Measurements from ENCODE around the gene KCNK18. TPM values are rescaled to one million over a fixed set of nuclear protein-coding genes. Genes with fewer than 3 reads are reported as not detected.

KCNK18 gene
- total RNA-seq, 1 donor from 2014 or later, result not detected

DNA sequence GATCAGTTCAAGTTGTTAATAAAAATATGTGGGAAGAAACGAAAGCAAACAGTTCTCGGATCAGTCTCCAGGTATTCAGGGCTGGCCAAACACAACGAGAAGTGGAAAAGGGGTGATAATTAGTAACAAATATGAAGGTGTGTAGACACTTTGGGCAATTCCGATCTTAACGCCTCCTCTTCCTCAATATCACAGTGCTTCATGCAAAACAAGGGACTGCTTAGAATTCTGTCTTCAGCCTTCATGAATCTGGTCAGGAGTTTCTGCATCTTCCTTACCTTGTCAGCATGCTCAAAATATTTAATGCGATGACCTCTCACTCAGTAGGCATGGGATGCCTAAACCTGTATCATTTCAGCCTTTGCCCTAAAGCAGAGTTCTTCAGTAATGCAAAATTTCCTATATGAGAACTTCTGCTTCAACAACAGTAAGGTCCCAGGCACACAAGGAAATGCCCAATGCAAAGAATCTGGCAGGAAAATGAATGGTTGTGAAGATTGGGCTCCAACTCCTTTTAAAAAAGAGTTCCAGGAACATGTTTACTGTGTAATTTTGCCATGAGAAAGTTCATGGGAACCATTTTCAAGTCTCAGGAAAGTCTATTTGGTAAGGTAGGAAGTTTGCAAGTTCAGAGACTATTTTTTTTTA is 35.8 kb upstream of the KCNK18 start:
- H3K36me3 ChIP-seq (ENCODE audit: control insufficient read depth, insufficient read depth, low read length), result no peaks in the 10 kb centered on the region
- H3K4me3 ChIP-seq (ENCODE audit: low read depth, low read length), result no peak overlapping the region
- DNase-seq (ENCODE audit: low read depth) (no peak), FAIRE-seq (no peak)
- TF ChIP-seq, protein P1, sequence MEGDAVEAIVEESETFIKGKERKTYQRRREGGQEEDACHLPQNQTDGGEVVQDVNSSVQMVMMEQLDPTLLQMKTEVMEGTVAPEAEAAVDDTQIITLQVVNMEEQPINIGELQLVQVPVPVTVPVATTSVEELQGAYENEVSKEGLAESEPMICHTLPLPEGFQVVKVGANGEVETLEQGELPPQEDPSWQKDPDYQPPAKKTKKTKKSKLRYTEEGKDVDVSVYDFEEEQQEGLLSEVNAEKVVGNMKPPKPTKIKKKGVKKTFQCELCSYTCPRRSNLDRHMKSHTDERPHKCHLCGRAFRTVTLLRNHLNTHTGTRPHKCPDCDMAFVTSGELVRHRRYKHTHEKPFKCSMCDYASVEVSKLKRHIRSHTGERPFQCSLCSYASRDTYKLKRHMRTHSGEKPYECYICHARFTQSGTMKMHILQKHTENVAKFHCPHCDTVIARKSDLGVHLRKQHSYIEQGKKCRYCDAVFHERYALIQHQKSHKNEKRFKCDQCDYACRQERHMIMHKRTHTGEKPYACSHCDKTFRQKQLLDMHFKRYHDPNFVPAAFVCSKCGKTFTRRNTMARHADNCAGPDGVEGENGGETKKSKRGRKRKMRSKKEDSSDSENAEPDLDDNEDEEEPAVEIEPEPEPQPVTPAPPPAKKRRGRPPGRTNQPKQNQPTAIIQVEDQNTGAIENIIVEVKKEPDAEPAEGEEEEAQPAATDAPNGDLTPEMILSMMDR (IDR thresholded peaks at IDR 0.05; ENCODE audit: insufficient read depth, low read length, severe bottlenecking), result no peak
- H3K27me3 ChIP-seq (ENCODE audit: control insufficient read depth, insufficient read depth, low read length), result peaks cover 65% of the 10 kb centered on the region

DNA sequence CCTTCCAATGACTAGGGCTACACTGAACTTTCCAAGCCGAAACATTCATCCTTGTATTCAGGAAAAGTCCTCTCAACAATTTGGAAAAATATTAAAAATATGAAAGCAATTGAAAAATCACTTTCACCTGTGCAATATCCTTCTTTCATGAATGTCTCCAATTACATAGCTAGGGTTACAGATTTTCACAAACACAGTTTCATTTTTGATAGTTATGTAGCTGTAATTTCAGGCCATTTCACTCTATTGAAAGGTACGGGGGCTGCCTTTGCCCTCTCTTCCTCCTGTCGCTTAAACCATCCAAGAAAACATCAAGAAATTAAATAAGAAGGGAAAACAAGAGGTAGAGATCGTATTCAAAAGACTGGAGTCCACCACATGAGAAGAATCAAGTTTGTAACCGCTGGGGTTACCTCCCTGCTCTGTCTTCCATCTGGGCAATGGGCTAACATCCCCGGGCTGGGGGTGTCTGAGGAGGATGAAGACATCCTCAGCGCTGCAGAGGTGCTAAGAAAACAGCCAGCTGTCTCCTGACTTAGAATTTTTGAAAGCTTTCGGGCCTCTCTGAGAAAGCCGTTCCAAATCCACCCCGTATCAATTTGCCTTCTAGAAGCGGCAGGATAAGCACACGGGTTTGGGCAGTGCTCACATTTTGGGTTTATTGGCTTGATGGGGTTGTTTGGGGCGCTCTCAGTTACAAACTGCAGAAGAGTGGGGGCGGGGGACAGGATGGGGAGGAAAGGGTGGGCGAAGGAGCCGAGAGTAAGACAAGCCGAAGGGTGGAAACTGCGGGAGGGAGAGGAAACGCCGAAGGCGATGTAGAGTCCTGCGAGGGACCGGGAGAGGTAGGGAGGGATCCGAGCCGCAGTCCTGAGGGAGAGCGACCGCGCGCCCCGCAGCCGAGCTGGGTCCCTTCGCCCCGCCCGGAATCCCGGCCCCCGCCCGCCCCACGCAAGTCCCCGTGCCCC is 34.9 kb upstream of the KCNK18 start:
- FAIRE-seq (no peak), DNase-seq (ENCODE audit: low read depth) (no peak)
- Histone ChIP-seq H3K27me3 (ENCODE audit: control insufficient read depth, insufficient read depth, low read length) (peaks cover 74% of the 10 kb centered on the region), H3K36me3 (ENCODE audit: control insufficient read depth, insufficient read depth, low read length) (no peaks in the 10 kb centered on the region), H3K4me3 (ENCODE audit: low read depth, low read length) (no peak overlapping the region)
- TF ChIP-seq, protein P1 (IDR thresholded peaks at IDR 0.05; ENCODE audit: insufficient read depth, low read length, severe bottlenecking), result no peak

DNA sequence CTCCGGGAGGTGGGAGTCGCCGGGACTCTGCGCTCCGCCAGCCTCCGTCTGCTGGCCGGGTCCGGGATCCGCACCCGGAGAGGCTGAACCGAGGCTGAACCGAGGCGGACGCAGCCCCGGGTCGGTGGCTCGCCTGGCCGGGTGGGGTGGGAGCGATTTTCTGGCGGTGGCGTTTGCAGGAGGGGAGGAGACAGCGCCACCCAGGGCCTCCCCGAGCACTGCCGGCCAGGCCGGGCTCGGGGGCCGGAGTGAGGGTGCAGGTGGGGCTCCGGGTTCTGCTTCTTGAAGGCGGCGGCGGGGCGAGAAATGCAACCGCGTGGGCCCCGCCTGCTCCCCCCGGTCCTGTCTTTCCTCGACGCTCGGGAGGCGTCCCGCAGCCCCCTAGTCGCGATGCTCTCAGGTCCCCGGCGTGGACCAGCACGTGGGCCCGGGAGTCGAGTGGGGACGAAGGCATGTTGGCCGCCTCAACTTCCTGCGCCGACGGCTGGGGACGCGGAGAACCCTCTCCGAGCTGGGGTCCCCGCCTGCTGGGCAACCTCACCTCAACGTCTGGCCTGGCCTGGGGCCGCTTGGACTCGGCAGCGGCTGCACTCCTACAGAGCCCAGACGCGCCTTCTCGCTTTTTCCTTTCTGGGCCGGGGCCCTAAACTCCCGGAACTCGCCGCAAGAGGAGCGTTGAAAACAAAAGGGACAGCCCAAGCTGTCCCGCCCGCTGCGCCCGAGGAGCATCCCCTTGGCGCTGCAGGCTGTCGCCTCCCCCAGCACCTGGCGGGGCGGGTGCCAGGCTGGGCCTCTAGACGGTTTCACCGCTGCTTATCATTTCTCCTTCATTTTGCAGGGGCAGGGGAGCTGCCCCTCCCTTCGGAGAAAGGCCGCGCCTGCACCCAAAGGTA is 34.0 kb upstream of the KCNK18 start:
- TF ChIP-seq, protein P1 (IDR thresholded peaks at IDR 0.05; ENCODE audit: insufficient read depth, low read length, severe bottlenecking), result no peak
- FAIRE-seq, result no peak
- Histone ChIP-seq H3K36me3 (ENCODE audit: control insufficient read depth, insufficient read depth, low read length) (no peaks in the 10 kb centered on the region), H3K4me3 (ENCODE audit: low read depth, low read length) (no peak overlapping the region), H3K27me3 (ENCODE audit: control insufficient read depth, insufficient read depth, low read length) (peaks cover 80% of the 10 kb centered on the region)
- no peak for DNase-seq (ENCODE audit: low read depth)

DNA sequence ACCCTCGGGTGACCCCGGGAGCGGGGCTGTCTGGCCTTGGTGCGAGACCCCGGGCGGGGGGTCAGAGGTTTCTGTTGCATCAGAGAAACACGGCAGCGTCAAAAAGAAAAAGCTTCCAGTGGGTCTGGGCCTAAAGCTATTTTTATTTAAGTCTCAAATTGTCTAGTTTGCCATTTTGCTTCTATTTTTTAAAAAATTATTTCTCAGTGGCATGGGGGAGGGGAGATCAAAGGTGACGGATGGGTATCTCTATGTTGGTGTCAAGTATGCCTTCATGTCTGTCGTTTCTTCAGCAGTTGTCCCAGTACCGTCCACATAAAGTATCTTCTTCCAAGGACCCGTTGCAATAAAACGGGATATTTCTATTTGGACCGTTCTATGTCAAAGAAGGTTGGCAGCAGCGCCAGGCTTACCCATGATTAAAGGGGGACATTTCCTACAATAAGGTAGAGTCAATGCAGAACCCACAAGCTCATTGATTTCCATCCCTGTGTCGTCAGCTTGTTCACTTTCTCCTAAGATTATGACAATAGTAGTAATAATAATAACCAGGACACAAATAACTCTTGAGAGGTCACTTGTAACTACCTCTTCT is 33.2 kb upstream of the KCNK18 start:
- TF ChIP-seq, protein P1 (IDR thresholded peaks at IDR 0.05; ENCODE audit: insufficient read depth, low read length, severe bottlenecking), result no peak
- Histone ChIP-seq H3K36me3 (ENCODE audit: control insufficient read depth, insufficient read depth, low read length) (no peaks in the 10 kb centered on the region), H3K27me3 (ENCODE audit: control insufficient read depth, insufficient read depth, low read length) (peaks cover 85% of the 10 kb centered on the region), H3K4me3 (ENCODE audit: low read depth, low read length) (no peak overlapping the region)
- FAIRE-seq (no peak), DNase-seq (ENCODE audit: low read depth) (no peak)
